Stimulated activated CD8-positive, alpha-beta memory T cell treated with anti-CD3 and anti-CD28 coated beads, Interleukin-4, amount 100 ng/mL, for 4 hours (primary cell): Measurements from ENCODE around the gene DYRK1B.
"Not testable (repeated sequence)": the region's sequence is repeated elsewhere in the genome, so short reads cannot be mapped to it uniquely, and the experiment has no call there.

Experiments
- DNase-seq, 2 donors: peaks; one replicate each; pipeline ENCODE4 v3.0.0-alpha.2; 2020; ENCODE audit warnings: low read depth in 2 of 2, low spot score in 1 of 2

DYRK1B gene

DNA sequence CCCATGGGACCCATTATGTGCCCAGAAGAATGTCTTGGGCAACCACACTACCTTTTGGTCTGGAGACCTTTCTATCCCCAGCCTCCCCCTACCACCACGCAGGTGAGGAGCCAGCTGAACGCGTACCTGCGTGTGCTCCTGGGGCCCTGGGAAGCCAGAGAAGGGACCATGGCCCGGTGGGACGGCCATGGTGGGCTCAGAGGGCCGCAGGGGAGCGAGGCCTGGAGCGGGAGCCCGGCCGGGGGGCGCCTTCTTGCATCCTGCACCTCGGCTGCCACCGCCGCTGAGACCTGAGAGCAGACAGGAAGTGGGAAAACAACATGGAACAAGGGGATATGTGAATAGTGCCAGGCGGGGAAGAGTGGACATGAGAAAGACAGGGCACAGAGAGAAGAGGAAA lies 2.3 kb downstream of the DYRK1B start:
- no peak for DNase-seq

GRCh38 chr19:39830847-39831246 lies 3.1 kb downstream of the DYRK1B start:
- no peak for DNase-seq

GRCh38 chr19:39830406-39830805 lies 3.6 kb downstream of the DYRK1B start:
- no peak for DNase-seq

DNA sequence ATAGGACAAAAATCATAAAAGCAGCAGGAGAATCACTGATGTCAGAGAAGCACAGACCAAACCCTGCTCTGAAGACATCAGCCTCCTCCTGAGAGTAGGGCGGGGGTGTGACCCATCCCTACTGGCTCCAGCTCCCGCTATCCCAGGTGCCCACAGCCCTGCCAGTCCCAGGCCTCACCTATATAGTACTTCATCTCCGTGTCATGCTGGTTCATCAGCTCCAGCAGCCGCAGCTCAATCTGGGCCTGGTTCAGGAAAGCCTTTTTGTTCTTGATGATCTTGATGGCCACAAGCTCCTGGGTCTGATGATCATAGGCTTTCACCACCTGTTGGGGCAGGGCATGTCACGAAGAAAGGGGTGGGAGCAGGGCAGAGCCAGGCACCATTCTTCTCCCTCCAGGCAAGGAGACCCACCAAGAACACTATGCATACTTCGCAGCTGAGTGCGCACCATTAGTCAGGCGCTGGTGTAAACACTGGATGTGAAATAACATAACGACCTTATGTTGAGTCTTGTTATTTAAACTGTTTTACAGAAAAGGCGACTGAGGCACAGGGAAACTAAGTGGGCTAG lies 4.2 kb downstream of the DYRK1B start:
- DNase-seq, result no peak

GRCh38 chr19:39828654-39829032 lies 5.3 kb downstream of the DYRK1B start:
- no peak for DNase-seq

- DNase-seq, result no peak
Observed at GRCh38 chr19:39828015-39828653, 5.8 kb downstream of the DYRK1B start.

- DNase-seq, result no peak
Observed at GRCh38 chr19:39827216-39827615, 6.7 kb downstream of the DYRK1B start.

DNA sequence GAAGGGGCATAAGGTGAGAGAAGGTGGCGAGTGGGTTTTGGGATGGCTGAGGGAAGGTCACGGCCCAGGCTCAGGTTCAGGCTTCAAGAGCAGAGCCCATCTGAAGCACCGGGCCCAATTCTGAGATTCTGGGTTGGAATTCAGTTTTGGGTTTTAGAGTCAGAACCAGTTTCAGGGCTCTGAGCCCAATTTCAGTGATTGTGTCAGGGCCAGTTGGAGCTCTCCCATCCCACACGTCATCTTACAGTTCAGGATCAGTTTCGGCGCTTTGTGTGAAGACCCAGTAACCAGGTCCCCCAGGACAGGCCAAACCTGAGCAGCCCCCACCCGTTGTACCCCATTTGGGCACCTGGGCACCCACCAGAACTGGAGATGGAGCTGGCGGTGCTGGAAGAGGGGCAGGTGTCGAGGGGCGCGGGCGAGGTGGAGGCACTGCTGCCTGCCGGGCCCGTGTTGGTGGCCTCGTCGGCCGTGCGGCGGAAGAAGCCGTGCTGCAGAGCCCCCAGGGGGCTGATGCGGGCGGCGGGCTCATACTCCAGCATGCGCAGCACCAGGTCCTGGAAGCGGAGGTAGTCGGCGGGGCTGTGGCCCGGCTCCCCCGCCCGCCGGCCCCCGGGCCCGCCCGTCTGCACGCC lies 7.5 kb downstream of the DYRK1B start:
- DNase-seq, result no peak

- DNase-seq, result no peak
Observed at GRCh38 chr19:39825531-39826076, 8.4 kb downstream of the DYRK1B start.

DNA sequence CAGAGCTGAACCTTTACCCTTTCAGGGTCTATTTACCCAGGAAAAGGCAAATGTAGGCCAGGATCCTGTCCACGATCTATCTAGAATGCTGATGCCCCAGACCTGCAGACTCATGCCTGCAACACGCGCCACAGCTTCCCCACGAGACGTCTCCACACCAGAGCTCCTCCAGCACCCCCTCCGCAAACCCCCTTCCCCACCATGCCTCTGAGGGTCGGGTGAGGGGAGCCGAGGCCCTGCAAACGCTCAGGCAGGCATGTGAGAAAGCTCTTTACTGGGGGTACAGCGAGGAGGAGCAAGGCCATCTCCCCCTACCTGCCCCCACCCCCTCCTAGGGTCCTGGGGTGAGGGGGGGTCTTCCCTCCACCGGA lies 8.9 kb downstream of the DYRK1B start:
- DNase-seq, result no peak

GRCh38 chr19:39824143-39825092 lies 9.5 kb downstream of the DYRK1B start:
- peak; percentile 66 to 72 for DNase-seq

- DNase-seq, result no peak
Observed at GRCh38 chr19:39823686-39824085, 10.3 kb downstream of the DYRK1B start.

DNA sequence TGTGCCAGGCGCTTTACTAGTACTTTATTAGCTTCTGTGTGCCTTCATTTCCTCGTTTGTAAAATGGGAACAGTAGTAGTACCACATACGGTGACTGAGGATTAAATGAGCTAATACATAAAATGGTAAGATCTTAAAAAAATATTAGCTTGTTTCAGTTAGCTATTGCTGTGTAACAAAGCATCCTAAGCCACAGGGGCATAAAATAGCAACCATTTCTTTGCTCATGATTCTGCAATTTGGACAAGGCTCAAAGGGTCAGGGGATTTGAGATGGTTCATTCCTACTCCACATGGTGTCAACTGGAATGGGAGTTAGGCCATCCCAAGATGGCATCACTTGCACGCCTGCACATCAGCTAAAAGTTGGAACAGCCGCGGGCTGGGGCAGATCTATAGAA lies 13.3 kb downstream of the DYRK1B start:
- no peak for DNase-seq

DNA sequence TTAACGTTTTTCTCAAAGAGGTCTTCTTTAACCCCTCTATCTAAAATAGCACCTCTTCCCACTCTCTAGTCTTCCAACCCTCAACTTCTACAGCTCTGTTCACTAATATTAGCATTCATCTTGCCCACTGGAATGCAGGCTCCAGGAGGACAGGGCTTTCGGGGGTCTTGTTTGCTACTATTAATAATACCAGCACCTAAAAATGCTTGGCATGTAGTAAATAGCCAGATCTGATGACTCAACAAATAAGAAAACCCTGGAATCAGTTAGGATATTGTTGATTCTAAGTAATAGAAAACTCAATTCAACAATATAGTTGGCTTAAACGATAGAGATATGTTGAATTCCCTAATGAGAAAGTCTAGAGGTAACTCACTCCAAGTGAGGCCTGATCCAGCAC lies 14.2 kb downstream of the DYRK1B start:
- no peak for DNase-seq

DNA sequence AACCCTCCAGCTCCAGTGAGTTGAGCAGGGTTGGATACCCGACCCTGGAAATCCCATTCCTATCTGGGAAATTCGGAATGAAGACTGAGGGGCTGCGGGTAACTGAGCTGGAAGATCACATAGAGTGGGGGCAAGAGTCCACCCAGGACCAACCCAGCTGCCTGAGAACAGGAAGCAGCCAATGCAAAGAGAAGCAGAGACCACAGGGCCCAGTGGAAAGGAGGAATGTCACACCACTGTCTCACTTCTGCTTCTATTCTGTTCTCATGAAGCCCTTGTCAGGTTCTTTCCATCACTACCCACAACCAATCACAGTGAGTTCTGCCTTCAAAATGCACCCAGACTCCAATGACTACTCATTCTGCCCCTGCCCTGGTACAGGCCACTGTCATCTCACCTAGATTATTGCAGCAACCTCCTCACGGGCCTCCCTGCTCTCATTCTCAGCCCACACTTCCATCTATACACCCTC lies 15.3 kb downstream of the DYRK1B start:
- DNase-seq, result no peak

- DNase-seq, result no peak
Observed at GRCh38 chr19:39817888-39818561, 15.9 kb downstream of the DYRK1B start.

GRCh38 chr19:39816287-39817048 lies 17.5 kb downstream of the DYRK1B start:
- DNase-seq, result no peak

DNA sequence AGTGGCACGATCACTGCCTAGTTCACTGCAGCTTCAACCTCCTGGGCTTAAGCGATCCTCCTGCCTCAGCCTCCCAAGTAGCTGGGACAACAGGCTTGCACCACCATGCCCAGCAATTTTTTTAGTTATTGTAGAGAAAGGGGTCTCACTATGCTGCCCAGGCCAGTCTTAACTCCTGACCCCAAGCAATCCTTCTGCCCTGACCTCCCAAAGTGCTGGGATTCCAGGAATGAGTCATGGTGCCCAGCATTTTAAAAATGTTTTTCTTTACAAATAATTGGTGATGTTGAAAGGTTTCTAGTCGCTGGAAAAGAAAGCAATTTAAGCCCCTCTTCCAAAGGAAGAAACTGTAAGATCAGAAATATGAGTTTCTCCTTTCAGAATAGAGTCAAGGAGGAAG lies 19.4 kb downstream of the DYRK1B start:
- no peak for DNase-seq

DNA sequence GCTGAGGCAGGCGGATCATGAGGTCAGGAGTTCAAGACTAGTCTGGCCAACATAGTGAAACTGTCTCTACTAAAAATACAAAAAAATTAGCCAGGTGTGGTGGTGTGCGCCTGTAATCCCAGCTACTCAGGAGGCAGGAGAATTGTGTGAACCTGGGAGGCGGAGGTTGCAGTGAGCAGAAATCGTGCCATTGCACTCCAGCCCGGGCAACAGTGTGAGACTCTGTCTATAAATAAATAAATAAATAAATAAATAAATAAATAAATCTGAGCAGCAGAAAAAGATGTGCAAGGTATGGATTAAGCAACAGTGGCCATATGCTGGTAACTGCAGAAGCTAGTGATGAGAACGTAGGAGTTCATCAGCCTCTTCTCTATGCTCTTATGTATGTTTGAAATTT lies 19.9 kb downstream of the DYRK1B start:
- not testable (repeated sequence) for DNase-seq
